SK-N-SH (cell line): ENCODE data around the gene CANX. TPM values are rescaled to one million over a fixed set of nuclear protein-coding genes. Genes with fewer than 3 reads are reported as not detected.

Source experiments
- CTCF ChIA-PET: fragments of 300-600, 350-600 bp; formaldehyde crosslinking; extraction: SDS; loops from one replicate; lab custom pipeline; 2021; lab: Yijun Ruan, JAX
- POLR2A ChIA-PET: fragments of 350-600 bp; sonication (Branson Sonifier 250); formaldehyde crosslinking; extraction: SDS; loops from one replicate; lab custom pipeline; 2020; ENCODE audit warnings: antibody characterized with exemption, inconsistent platforms; lab: Yijun Ruan, JAX
- DNase-seq: peaks from one replicate; pipeline ENCODE4 v3.0.0; 2012
- H2AFZ ChIP-seq: fragments of 200-600 bp; sonication (generic); 2 replicates; pipeline ENCODE4 v1.8.1; 2016; ENCODE audit warnings: antibody characterized with exemption, mild to moderate bottlenecking, low read depth
- H3F3A ChIP-seq: fragments of 200-600 bp; sonication (generic); replicated peaks from 2 replicates; pipeline ENCODE3; 2016; ENCODE audit warnings: antibody characterized with exemption, mild to moderate bottlenecking; ENCODE audit not compliant: insufficient read depth
- H3K27ac ChIP-seq, 2 experiments: fragments of 200-500 bp in 1 of 2; fragments of 200-600 bp in 1 of 2; sonication (Bioruptor generic) in 1 of 2; sonication (generic), shearing (Covaris generic) in 1 of 2; 2 replicates each; pipeline versions ENCODE4 v1.5.1 to v1.6.1; 2014 to 2016; ENCODE audit warnings: low read depth in 2 of 2, inconsistent platforms in 1 of 2, low read length in 1 of 2, mild to moderate bottlenecking in 1 of 2, mixed read lengths in 1 of 2
- H3K27me3 ChIP-seq: fragments of 200-600 bp; sonication (generic), shearing (Covaris generic); 2 replicates; pipeline ENCODE4 v1.6.1; 2016; ENCODE audit warnings: mixed run types; ENCODE audit not compliant: insufficient read depth
- H3K36me3 ChIP-seq, 2 experiments: fragments of 200-500 bp in 1 of 2; fragments of 200-600 bp in 1 of 2; sonication (Bioruptor generic) in 1 of 2; sonication (generic) in 1 of 2; replicated peaks in 1 of 2; 2 replicates each; pipeline versions ENCODE3 to v1.5.1; 2014 to 2016; ENCODE audit warnings: low read length in 1 of 2, mild to moderate bottlenecking in 1 of 2; ENCODE audit not compliant: insufficient read depth in 2 of 2, control insufficient read depth in 1 of 2
- H3K4me1 ChIP-seq, 2 experiments: fragments of 200-500 bp in 1 of 2; fragments of 200-600 bp in 1 of 2; sonication (Bioruptor generic) in 1 of 2; sonication (generic), shearing (Covaris generic) in 1 of 2; 2 replicates each; pipeline versions ENCODE4 v1.5.1 to v1.6.1; 2014 to 2016; ENCODE audit warnings: low read depth in 1 of 2, low read length in 1 of 2, mixed run types in 1 of 2; ENCODE audit not compliant: insufficient read depth in 2 of 2, control insufficient read depth in 1 of 2
- H3K4me2 ChIP-seq: fragments of 200-600 bp; sonication (generic), shearing (Covaris generic); 2 replicates; pipeline ENCODE4 v1.6.1; 2017; ENCODE audit warnings: mixed run types
- H3K4me3 ChIP-seq, 2 experiments: fragments of 200-500 bp in 1 of 2; fragments of 200-600 bp in 1 of 2; sonication (Bioruptor generic) in 1 of 2; sonication (generic), shearing (Covaris generic) in 1 of 2; 2 replicates each; pipeline versions ENCODE4 v1.5.1 to v1.8.1; 2014 to 2016; ENCODE audit warnings: low read depth in 2 of 2, inconsistent platforms in 1 of 2, low read length in 1 of 2, mild to moderate bottlenecking in 1 of 2, mixed read lengths in 1 of 2, moderate library complexity in 1 of 2
- H3K79me2 ChIP-seq: fragments of 200-600 bp; sonication (generic); 2 replicates; pipeline ENCODE4 v1.8.1; 2017; ENCODE audit warnings: mild to moderate bottlenecking; ENCODE audit not compliant: insufficient read depth
- H3K9ac ChIP-seq: fragments of 200-600 bp; sonication (generic); 2 replicates; pipeline ENCODE4 v1.6.1; 2017; ENCODE audit warnings: mixed run types
- H3K9me2 ChIP-seq: fragments of 200-600 bp; sonication (generic); 2 replicates; pipeline ENCODE4 v1.6.1; 2017; ENCODE audit warnings: mixed run types
- H3K9me3 ChIP-seq: fragments of 200-600 bp; sonication (generic); 2 replicates; pipeline ENCODE4 v1.6.1; 2017; ENCODE audit warnings: mixed run types, mild to moderate bottlenecking, moderate library complexity
- H4K20me1 ChIP-seq: fragments of 200-600 bp; sonication (generic); 2 replicates; pipeline ENCODE4 v1.6.1; 2017; ENCODE audit warnings: mild to moderate bottlenecking, mixed run types; ENCODE audit not compliant: insufficient read depth
- CTCF ChIP-seq: fragments of 200-600 bp; sonication (generic); IDR thresholded peaks from 2 replicates; pipeline ENCODE4 v1.6.1; 2017; ENCODE audit warnings: antibody characterized with exemption, mild to moderate bottlenecking, moderate library complexity
- FOSL2 ChIP-seq: IDR thresholded peaks from 2 replicates; pipeline ENCODE4 v1.4.0; 2012; ENCODE audit warnings: low read depth, mild to moderate bottlenecking, moderate library complexity, borderline replicate concordance
- FOXJ3 ChIP-seq: sonication (generic); formaldehyde crosslinking; IDR thresholded peaks from 2 replicates; pipeline ENCODE4 v1.5.1; 2020; ENCODE audit warnings: mild to moderate bottlenecking, missing genetic modification reagents
- FOXM1 ChIP-seq: IDR thresholded peaks from 2 replicates; pipeline ENCODE4 v1.4.0; 2012; ENCODE audit warnings: low read depth, mild to moderate bottlenecking
- GATA2 ChIP-seq: sonication (generic); formaldehyde crosslinking; IDR thresholded peaks from 2 replicates; pipeline ENCODE4 v1.5.0; 2020; ENCODE audit warnings: mild to moderate bottlenecking, missing genetic modification reagents
- IRF3 ChIP-seq: fragments of 150-350 bp; IDR thresholded peaks from 2 replicates; pipeline ENCODE4 v1.6.1; 2016; ENCODE audit warnings: mild to moderate bottlenecking, low read depth, low read length
- MAX ChIP-seq: IDR thresholded peaks from 2 replicates; pipeline ENCODE4 v1.4.0; 2012; ENCODE audit warnings: low read depth
- MXI1 ChIP-seq: IDR thresholded peaks from 2 replicates; pipeline ENCODE4 v1.6.1; 2012; ENCODE audit warnings: mild to moderate bottlenecking, low read depth, low read length, improper control_type of control experiment
- NFIC ChIP-seq: IDR thresholded peaks from 2 replicates; pipeline ENCODE4 v1.4.0; 2012; ENCODE audit warnings: borderline replicate concordance
- NRF1 ChIP-seq: IDR thresholded peaks from 2 replicates; pipeline ENCODE4 v1.6.1; 2012; ENCODE audit warnings: low read depth, mild to moderate bottlenecking, low read length
- PBX3 ChIP-seq: IDR thresholded peaks from 2 replicates; pipeline ENCODE4; 2012
- POLR2AphosphoS5 ChIP-seq: IDR thresholded peaks from 2 replicates; pipeline ENCODE4 v1.6.1; 2012; ENCODE audit warnings: low read depth, low read length
- RAD21 ChIP-seq: IDR thresholded peaks from 2 replicates; pipeline ENCODE4 v1.6.1; 2012; ENCODE audit warnings: mild to moderate bottlenecking, low read length
- REST ChIP-seq: IDR thresholded peaks from 2 replicates; pipeline ENCODE4 v1.6.1; 2012; ENCODE audit warnings: mild to moderate bottlenecking, low read depth, low read length, moderate library complexity
- SIN3A ChIP-seq: IDR thresholded peaks from 2 replicates; pipeline ENCODE4 v1.6.1; 2012; ENCODE audit warnings: low read depth, mild to moderate bottlenecking, low read length, moderate library complexity, borderline replicate concordance
- SMC3 ChIP-seq: IDR thresholded peaks from 2 replicates; pipeline ENCODE4 v1.6.1; 2012; ENCODE audit warnings: low read depth, low read length, improper control_type of control experiment
- TAF1 ChIP-seq: IDR thresholded peaks from 2 replicates; pipeline ENCODE4 v1.6.1; 2012; ENCODE audit warnings: low read depth, mild to moderate bottlenecking, low read length, moderate library complexity, borderline replicate concordance
- USF1 ChIP-seq: IDR thresholded peaks from 2 replicates; pipeline ENCODE4 v1.4.0; 2012; ENCODE audit warnings: low read depth, borderline replicate concordance
- YY1 ChIP-seq: IDR thresholded peaks from 2 replicates; pipeline ENCODE4 v1.4.0; 2012; ENCODE audit warnings: low read depth, mild to moderate bottlenecking
- ZBTB33 ChIP-seq: IDR thresholded peaks from 2 replicates; pipeline ENCODE4 v1.4.0; 2012; ENCODE audit warnings: low read depth, borderline replicate concordance
- WGBS: methylation state at CpG from one replicate; pipeline ENCODE4 v1.1.6; 2017; ENCODE audit warnings: low lambda C conversion rate; 5-methylcytosine and 5-hydroxymethylcytosine counted together
- polyA plus RNA-seq, 3 experiments: library from polyadenylated mRNA; depleted of rRNA; stranded (reverse); fragments of >200 nt; gene quantifications; 2 replicates each; pipeline ENCODE4 v1.2.3, GENCODE V29; 2012

The CANX gene
- polyA plus RNA-seq, 1 of the 3 experiments (the other 2 are of a cell fraction), result 215 TPM

GRCh38 chr5:179678223-179679013 is 20.3 kb upstream of the CANX start:
- H3F3A ChIP-seq, result peaks cover 3% of the 10 kb centered on the region
- no peaks in the 10 kb centered on the region for H3K36me3 ChIP-seq
- peak overlapping the region; percentile 68 to 99 for H3K4me3 ChIP-seq
- peak overlapping the region; percentile 98 for H3K9ac ChIP-seq
- H3K9me2 ChIP-seq, result no peaks in the 10 kb centered on the region
- peak overlapping the region; percentile 99 for H3K4me2 ChIP-seq
- H3K4me1 ChIP-seq, result peaks cover 8 to 11% of the 10 kb centered on the region in 2 experiments; a peak in 2 of 4 replicates
- H3K27ac ChIP-seq, result peak overlapping the region; percentile 70 to 75
- WGBS, result 5% methylated on average over 14 of the region's 78 CpGs
- H3K9me3 ChIP-seq, result no peaks in the 10 kb centered on the region
- peak; percentile 95 for TF ChIP-seq MAX
- 0 out of 2 replicates have a peak, but pooled peaks have one; percentile 34 for TF ChIP-seq FOXJ3
- TF ChIP-seq TAF1, result peak; percentile 64
- 0 out of 2 replicates have a peak, but pooled peaks have one; percentile 18 for TF ChIP-seq SMC3
- peak; percentile 11; the same call in 1 of the 2 replicates for TF ChIP-seq RAD21
- peak; percentile 97 for TF ChIP-seq POLR2AphosphoS5
- TF ChIP-seq FOXM1, result no peak
- TF ChIP-seq NRF1, result peak; percentile 98
- no peak; the same call in 1 of the 2 replicates for TF ChIP-seq MXI1
- no peak for TF ChIP-seq YY1
- TF ChIP-seq SIN3A, result peak; percentile 58; the same call in 1 of the 2 replicates
- no peak; the same call in 1 of the 2 replicates for TF ChIP-seq GATA2
- no peak for TF ChIP-seq FOSL2
- no peak for TF ChIP-seq PBX3
- TF ChIP-seq ZBTB33, result no peak
- TF ChIP-seq NFIC, result no peak
- TF ChIP-seq REST, result no peak
- TF ChIP-seq USF1, result no peak
- no peak for TF ChIP-seq IRF3
- no peak for TF ChIP-seq CTCF
- TF ChIP-seq, all 33 proteins: peak for 8
- Histone ChIP-seq H4K20me1 (no peaks in the 10 kb centered on the region), H2AFZ (peak overlapping the region; percentile 96), H3K79me2 (peaks cover 22% of the 10 kb centered on the region), H3K27me3 (no peaks in the 10 kb centered on the region)
- DNase-seq, result peak; percentile 98
- POLR2A ChIA-PET, result interaction anchor here (0.6 to 1.4 kb wide), 3 partner anchors 18 to 55 kb away, joined by 3 to 8 read pairs (median 6); partner anchors contain the start of gene HNRNPH1
- CTCF ChIA-PET, result interaction anchor here (1.2 to 2.3 kb wide), 3 partner anchors 11 to 124 kb away, joined by 3 to 12 read pairs (median 7); partner anchors contain the start of gene HNRNPH1
